ENCODE measurements around the gene SETD2. TPM values are rescaled to one million over a fixed set of nuclear protein-coding genes. Genes with fewer than 3 reads are reported as not detected.

SETD2 gene
- total and polyA plus RNA-seq, 2 of the 8 experiments (the other 6 are each of a cell fraction or from before 2014, with no cell fraction given): 15.7 to 46.3 TPM

GRCh38 chr3:46985588-46985987, 178.3 kb downstream of the SETD2 start:
- Histone ChIP-seq H4K20me1 (replicated peaks in 1 of 2; ENCODE audit: control insufficient read depth in 1 of 2, insufficient read depth in 2 of 2, low read length in 2 of 2) (peaks cover 6 to 19% of the 10 kb centered on the region in 2 experiments), H3K9ac (replicated peaks in 1 of 4; ENCODE audit: extremely low read depth in 1 of 4, low read depth in 3 of 4, low read length in 3 of 4) (no peak overlapping the region), H3K14ac (ENCODE audit: insufficient read length) (no peak overlapping the region), H3K18ac (ENCODE audit: extremely low read depth, low read length) (no peak overlapping the region), H3K79me2 (ENCODE audit: control insufficient read depth in 1 of 2, insufficient read depth in 2 of 2, low read length in 2 of 2) (peaks cover 0 to 2% of the 10 kb centered on the region in 2 experiments; a peak in 1 of 4 replicates), H2BK15ac (ENCODE audit: low read length) (no peak overlapping the region), H3K4ac (replicated peaks; ENCODE audit: insufficient read length, low read depth, low read length) (no peak overlapping the region), H3K9me3 (ENCODE audit: insufficient read depth in 2 of 2, low read depth in 1 of 2, low read length in 1 of 2) (no peaks in the 10 kb centered on the region), H2BK120ac (replicated peaks; ENCODE audit: low read depth, low read length) (no peak overlapping the region), H4K8ac (ENCODE audit: extremely low read depth, insufficient read depth, low read length) (no peak overlapping the region), H3K56ac (replicated peaks; ENCODE audit: insufficient read length, low read depth, low read length) (no peak overlapping the region), H3K4me3 (ENCODE audit: extremely low read depth in 1 of 4, insufficient read depth in 2 of 4, low read depth in 3 of 4, low read length in 4 of 4) (no peak overlapping the region), H3K79me1 (ENCODE audit: low read depth, low read length) (no peaks in the 10 kb centered on the region), H4K91ac (replicated peaks; ENCODE audit: insufficient read length, low read length) (no peak overlapping the region), H3K27ac (ENCODE audit: low read depth, low read length) (no peak overlapping the region), H2AFZ (ENCODE audit: low read length) (no peak overlapping the region), H2BK12ac (ENCODE audit: low read depth, low read length) (no peak overlapping the region), H2BK5ac (ENCODE audit: low read depth, low read length) (no peak overlapping the region), H3K4me1 (replicated peaks in 1 of 4; ENCODE audit: control insufficient read depth in 3 of 4, insufficient read depth in 4 of 4, low read length in 3 of 4) (peaks cover 3 to 40% (median 18%) of the 10 kb centered on the region in 4 experiments), H3K23me2 (ENCODE audit: low read depth, low read length) (no peaks in the 10 kb centered on the region), H3K23ac (ENCODE audit: insufficient read length) (no peak overlapping the region), H3K4me2 (ENCODE audit: insufficient read depth in 1 of 2, low read depth in 2 of 2, low read length in 2 of 2) (no peak overlapping the region), H2BK20ac (ENCODE audit: low read length) (no peak overlapping the region), H2AK5ac (ENCODE audit: low read depth, low read length) (no peak overlapping the region), H3K36me3 (ENCODE audit: control insufficient read depth in 2 of 4, insufficient read depth in 4 of 4, low read length in 3 of 4) (no peaks in the 10 kb centered on the region), H3K27me3 (replicated peaks in 1 of 4; ENCODE audit: control insufficient read depth in 3 of 4, extremely low read depth in 1 of 4, insufficient read depth in 3 of 4, low read length in 3 of 4) (peaks cover 0 to 8% (median 1%) of the 10 kb centered on the region in 4 experiments; a peak in 3 of 7 replicates), H4K5ac (ENCODE audit: insufficient read length, low read depth, low read length) (no peak overlapping the region)
- ChIA-PET CTCF (ENCODE audit: partially characterized antibody) (interaction anchor here (0.5 to 13.0 kb wide), 8 partner anchors 17 to 385 kb away, joined by 3 to 130 read pairs (median 4); no protein-coding TSS in a partner anchor), POLR2A (ENCODE audit: partially characterized antibody) (interaction anchor here (1.2 kb wide), 1 partner anchor 9 kb away, joined by 3 read pairs; the partner anchor contains the start of gene CCDC12)
- FAIRE-seq (no peak), DNase-seq (ENCODE audit: low read depth in 1 of 2, low spot score in 2 of 2) (no peak)
- 89% methylated on average over 5 of the region's 5 CpGs; no CpG with 5 or more reads in 1 of the 2 experiments for WGBS, 2 experiments (ENCODE audit: extremely low coverage in 1 of 2, insufficient coverage in 1 of 2, insufficient read length in 1 of 2, insufficient replicate concordance in 2 of 2, low coverage in 1 of 2, low lambda C conversion rate in 2 of 2, missing lambda C conversion rate in 1 of 2)
- TF ChIP-seq EP300 (IDR thresholded peaks at IDR 0.05; ENCODE audit: borderline replicate concordance in 1 of 2, low read depth in 2 of 2, low read length in 2 of 2) (no peak), CBX5 (IDR thresholded peaks at IDR 0.05; ENCODE audit: low read depth, low read length) (no peak), CTBP2 (IDR thresholded peaks at IDR 0.05; ENCODE audit: borderline replicate concordance, insufficient read depth, insufficient read length, low read length) (no peak), EGR1 (IDR thresholded peaks at IDR 0.05; ENCODE audit: borderline replicate concordance, low read depth, low read length) (no peak), SAP30 (IDR thresholded peaks at IDR 0.05; ENCODE audit: insufficient read depth, insufficient replicate concordance, low read length) (no peak), MAX (IDR thresholded peaks at IDR 0.05) (no peak), KDM5A (IDR thresholded peaks at IDR 0.05; ENCODE audit: low read length) (no peak), TAF7 (optimal IDR thresholded peaks at IDR 0.05; ENCODE audit: borderline replicate concordance, low read depth, low read length) (no peak), E2F6 (IDR thresholded peaks at IDR 0.05) (no peak), SIRT6 (IDR thresholded peaks at IDR 0.05; ENCODE audit: low read length) (no peak), BACH1 (IDR thresholded peaks at IDR 0.05; ENCODE audit: low read length) (no peak)

Data from H1 (cell line).